Erythroblast (primary cell): ENCODE results near the gene MPI.

ENCODE experiments used
- GATA1 ChIP-seq: IDR thresholded peaks from 2 replicates; pipeline ENCODE4 v1.6.1; 2011; ENCODE audit warnings: low read depth, mild to moderate bottlenecking, control low read depth, low read length, moderate library complexity
- POLR2A ChIP-seq: IDR thresholded peaks from 2 replicates; pipeline ENCODE4 v1.6.1; 2011; ENCODE audit warnings: mild to moderate bottlenecking, low read length

- TF ChIP-seq POLR2A (no peak), GATA1 (no peak)
These were observed 45.3 kb upstream of the MPI start for GRCh38 chr15:74844319-74845207.
